Stimulated activated CD8-positive, alpha-beta memory T cell treated with anti-CD3 and anti-CD28 coated beads, Interleukin-12 subunit alpha, Interleukin-12 subunit beta, amount 100 ng/mL, for 24 hours (primary cell): Measurements from ENCODE around the gene SOCS1.
"Not testable (repeated sequence)": the region's sequence is repeated elsewhere in the genome, so short reads cannot be mapped to it uniquely, and the experiment has no call there.

Experiments used
- DNase-seq: peaks from one replicate; pipeline ENCODE4 v3.0.0-alpha.2; 2020; ENCODE audit errors: extremely low read depth

Gene SOCS1

DNA sequence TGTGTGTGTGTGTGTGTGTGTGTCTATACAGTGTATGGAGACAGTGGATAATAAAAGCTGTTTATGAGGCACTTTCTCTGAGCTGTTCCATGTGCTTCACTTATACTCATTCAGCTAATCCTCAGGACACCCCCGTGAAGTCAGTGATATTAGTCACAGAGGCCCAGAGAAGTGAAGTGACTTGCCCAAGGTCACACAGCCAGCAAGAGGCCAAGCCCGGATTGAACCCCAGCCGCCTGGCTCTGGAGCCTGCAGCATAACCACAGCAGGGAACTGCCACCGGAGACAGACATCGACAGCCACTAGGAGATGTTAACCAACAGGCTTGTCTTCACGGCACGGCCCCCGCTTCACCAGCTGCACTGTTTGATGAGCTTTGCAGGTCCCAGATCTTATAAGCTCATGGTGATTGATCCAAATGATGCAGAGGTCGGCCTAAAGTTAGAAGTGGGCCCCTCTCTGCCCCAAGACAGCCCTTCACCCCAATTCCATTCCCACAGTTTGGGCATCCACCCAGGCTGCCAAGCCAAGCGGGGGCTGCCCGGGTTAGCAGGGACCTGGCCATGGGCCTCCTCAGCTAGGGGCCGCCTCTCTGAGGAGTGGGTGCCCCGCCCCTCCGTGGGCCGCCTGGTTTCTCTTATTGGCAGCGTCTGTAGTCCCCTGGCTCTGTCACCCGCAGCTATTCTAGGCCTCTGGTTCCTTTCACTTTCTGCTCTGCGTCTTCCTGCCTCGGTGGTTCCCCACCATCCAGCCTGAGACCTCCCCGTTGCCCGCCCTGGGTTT lies 30.9 kb downstream of the SOCS1 start:
- DNase-seq, result no peak

DNA sequence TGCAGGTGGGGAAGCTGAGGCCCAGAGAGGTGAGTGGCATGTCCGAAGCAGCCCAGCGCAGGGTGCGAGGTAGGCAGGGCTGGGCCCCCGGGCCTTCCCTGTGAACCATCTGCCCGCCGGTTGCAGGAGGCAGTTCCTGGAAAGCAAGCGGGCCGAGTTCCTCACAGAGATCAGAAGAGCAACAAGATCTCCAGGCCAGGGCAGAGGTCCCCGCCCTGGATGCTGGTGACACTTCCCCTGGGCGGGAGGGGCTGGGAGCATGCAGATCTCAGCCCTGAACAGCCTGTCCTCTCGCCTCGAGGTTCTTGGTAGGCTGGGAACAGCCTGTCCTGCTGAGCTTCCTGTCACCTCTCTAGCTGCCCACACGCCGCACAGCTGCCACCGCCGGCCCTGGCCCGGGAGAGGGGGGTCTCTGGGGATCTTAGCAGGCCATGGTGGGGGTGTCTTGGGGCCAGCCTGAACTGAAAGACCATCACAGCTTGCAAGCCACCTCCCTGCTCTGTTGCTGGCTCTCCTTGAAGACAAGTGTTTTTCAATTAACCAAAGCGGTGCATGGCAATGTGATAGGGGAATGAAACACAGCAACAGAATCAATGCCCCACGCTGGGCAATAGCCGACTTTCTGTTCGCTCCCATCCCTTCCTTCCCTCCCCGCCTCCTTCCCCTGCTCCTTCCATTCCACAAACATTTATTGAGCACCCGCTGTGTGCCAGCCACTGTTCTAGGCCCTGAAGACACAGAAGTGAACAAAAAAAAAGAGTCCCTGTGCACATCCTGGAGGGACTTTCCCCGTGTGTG lies 31.7 kb downstream of the SOCS1 start:
- no peak for DNase-seq

DNA sequence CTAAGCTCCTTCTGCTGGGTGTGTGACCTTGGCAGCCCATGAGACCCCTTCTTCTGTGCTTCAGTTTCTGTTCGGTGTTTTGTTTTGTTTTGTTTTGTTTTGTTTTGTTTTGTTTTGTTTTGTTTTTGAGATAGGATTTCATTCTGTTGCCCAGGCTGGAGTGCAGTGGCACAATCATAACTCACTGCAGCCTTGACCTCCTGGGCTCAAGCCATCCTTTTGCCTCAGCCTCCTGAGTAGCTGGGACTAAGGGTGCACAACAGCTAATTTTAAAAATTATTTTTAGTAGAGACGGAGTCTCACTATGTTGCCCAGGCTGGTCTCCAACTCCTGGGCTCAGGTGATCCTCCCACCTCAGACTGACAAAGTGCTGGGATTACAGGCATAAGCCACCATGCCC lies 35.5 kb downstream of the SOCS1 start:
- DNase-seq, result not testable (repeated sequence)

DNA sequence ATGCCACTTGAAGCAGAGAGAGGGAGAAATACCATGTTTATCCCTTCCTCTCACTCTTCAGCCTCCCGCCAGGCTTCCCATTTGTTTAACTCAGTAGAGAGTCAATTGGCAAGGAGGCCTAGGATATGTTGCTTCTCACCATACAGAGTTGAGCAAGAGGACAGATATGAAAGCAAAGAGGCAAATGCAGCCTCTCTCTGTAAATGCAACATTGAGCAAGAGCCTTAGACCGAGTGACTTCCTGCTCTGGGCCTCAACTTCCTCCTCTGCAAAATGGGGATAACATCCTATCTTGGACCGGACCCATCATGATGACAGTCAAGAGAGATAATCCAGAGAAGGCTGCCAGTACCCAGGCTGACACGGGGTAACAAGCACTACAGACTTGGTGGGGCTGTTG lies 36.8 kb downstream of the SOCS1 start:
- no peak for DNase-seq

DNA sequence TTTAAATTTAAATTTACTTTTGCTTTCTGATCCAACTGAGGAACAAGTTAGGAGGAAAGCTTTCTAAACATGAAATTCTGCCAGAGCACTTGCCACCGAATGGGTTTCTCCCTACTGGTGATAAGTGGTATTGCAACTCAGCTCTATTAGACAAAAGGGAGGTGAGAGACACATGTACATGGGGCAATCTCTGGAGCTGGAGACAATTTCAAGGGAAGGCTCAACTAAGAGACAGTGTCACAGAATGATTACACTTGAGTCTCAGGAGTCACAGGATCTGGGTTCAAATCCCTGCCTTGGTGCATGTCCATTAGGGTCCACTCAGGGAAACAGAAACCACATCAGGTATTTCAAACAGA lies 37.4 kb downstream of the SOCS1 start:
- no peak for DNase-seq

DNA sequence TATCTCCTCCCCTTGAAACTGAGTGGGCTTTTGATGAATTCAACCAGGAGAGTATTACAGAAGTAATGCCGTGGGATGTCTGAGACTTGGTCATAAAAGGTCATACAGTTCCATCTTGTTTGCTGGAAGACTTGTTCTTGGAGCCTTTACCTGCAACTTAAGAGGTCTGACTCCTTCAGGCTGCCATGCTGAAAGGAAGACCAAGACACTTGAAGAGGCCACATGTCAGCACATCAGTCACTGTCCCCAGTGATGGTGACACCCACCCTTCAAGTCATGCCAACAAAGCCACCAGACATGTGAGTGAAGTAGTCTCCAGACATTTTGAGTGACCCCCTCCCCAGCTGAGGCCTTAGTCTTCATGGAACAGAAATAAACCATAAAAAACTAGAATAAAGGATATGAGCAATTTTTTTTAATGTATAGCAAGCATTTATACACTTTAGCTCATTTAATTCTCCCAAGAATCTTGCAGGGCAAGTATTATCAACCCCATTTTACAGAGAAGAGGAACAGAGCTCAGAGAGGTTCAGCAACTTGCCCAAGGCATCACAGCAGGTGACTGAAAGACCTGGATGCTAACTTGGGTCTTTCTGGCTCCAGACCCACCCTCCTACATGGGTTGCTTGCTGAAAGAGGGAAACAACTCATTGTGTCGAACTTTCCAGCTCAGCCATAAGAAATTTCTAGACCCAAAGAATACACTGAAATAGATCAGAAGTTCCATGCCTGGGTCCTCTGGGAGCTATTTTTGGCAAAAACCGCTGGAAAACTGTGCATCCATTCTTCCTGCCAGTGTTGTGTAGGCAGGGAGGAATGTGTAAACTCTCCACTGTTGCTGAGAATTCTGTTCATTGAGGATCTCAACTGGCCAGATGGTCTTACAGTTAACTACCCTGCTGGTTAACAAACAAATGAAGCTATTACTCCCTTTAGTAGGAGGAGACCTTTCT lies 38.1 kb downstream of the SOCS1 start:
- DNase-seq, result no peak

DNA sequence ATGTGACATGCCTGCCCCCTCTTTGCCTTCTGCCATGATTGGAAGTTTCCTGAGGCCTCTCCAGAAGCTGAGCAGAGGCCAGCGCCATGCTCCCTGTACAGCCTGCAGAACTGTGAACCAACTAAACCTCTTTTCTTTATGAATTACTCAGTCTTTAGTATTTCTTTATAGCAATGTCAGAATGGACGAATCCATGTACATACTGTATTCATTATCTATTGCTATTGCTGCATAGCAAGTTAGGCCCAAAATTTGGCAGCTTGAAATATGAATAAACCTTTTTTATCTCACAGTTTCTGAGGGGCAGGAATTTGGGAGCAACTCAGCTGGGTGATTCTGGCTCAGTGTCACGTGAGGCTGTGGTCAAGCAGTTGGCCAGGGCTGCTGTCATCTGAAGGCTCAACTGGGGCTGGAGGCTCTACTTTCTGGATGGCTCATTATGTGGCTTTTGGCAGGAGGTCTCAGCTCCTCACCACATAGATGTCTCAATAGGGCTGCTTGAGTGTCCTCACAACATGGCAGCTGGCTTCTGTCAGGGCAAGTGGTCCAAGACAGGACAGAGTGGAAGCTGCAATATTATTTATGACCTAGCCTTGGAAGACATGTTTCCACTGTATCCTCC lies 40.0 kb downstream of the SOCS1 start:
- DNase-seq, result no peak

DNA sequence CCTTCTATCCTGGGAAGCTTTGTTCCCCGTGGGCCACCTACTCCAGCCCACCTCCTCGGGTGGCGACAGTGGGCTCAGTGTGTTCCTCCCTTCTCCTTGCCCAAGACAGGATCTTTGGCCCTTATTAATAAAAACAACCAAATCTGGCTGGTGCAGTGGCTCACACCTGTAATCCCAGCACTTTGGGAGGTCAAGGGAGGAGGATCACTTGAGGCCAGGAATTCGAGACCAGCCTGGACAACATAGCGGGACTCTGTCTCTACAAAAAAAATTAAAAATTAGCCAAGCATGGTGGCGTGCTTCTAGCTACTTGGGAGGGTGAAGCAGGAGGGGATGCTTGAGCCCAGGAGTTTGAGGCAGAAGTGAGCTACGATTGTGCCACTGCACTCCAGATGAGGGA lies 42.2 kb downstream of the SOCS1 start:
- DNase-seq, result no peak

DNA sequence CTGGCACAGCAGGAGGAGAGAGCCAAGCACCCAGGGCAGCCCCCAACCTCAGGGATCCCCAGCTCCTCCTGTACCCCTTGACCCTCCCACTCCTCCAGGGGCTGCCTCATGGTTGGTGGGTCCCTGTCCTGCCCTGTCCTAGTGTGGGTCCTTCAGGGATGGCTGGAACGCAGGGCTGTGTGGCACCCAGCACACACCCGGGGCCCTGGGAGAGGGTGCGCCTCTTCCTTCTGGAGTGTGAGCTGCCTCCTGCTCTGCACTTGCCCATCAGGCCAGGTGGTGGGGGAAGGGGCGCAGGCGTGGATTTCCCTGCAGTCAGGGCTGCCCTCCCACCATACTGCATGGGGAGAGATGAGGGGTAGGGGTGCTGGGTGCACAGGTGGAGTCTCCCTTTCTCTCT lies 42.6 kb downstream of the SOCS1 start:
- no peak for DNase-seq

DNA sequence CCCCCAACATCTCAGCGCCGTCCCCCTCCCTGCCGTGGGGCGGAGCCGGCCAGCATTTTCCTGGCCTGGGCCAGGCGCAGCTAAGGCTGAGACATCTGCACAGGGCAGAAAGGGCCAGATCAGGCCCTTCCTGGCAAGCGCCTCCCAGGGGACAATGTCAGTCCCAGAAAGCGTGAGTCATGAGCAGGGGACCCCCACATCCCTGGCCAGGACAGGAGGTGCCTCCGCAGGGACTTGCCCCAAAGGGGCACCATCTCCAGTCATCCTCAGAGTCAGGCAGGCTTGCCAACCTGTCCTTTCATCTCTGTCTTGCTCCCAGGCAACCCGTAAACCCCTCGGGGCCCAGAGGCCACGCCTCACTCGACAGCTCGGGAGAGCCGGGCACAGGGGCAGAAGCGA lies 43.2 kb downstream of the SOCS1 start:
- DNase-seq, result no peak

DNA sequence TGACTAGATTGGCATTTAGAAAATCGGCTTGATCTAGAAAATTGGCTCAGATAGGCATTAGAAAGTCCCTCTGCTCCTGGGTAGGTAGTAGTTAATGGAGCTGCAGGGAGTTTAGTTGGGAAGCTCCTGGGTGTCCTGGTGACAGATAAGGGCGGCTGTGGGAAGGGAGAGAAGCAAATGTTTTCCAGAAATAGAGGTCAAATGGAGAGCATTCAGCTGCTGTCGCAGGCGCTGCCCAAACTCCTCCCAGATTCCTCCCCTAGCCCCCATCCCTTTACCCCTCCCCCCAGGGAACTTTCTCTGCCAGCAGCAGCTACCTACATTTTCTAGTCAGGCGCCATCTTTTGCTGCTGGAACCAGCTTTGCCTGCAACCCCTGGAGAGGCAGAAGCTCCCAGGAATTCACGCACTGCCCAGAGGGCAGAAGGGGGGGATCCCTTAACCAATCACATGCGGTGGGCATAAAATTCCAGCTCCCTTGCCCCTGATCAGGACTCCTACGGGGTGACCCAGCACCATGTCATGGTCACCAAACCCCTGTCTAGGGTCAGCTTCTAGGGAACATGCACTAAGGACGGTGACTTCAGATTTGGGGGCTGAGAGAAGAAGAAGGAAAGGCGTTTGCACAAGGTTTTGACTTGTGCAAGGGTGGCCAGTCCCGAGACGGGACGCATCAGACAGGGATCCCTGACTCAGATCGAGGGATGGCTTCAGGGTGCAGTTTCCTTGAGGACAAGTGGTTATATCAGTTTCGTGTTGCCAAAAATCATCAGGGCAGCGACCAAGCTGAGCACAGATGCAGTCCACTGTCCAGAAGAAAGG lies 43.8 kb downstream of the SOCS1 start:
- DNase-seq, result no peak

DNA sequence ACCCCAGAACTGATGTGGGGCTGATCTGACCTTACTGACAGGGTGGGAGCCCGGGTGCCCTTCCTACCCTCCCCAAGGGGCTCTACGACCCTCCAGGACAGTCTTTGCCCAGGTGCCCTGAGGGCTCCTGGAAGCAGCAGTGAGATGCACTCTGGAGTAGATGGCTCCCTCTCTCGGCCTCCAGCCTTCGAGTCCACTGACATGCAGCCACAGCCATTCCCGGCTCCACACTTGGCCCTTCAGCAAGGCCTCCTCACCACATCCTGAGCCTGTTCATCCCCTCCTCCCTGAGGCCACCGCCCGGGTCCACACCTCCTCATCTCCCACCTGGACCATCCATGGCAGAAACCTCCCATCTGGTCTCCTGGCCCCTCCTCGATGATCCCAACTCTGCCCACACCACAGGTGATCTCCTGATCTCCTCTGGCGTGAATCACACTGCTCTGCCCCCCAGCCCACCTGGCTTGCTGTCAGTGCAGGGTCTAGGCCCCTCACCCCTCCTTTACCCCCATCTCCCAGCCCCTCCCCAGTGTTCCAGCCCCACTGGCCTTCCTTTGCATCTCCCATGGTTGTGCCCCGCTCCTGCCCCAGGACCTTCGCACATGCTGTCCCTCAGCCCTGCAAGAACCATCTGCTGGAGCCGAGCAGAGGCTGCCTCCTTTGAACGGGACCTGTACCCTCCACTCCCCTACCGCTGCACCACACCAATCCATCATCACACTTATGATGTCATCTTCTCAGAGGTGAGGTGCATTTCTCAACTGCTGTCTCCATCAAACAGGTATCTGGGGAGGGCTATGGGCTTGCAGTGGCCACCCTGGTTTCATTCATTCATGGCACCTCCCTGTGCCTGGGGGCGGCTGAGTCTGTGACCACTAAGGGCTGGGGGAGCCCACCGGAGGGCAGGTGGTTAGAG lies 44.7 kb downstream of the SOCS1 start:
- no peak for DNase-seq

DNA sequence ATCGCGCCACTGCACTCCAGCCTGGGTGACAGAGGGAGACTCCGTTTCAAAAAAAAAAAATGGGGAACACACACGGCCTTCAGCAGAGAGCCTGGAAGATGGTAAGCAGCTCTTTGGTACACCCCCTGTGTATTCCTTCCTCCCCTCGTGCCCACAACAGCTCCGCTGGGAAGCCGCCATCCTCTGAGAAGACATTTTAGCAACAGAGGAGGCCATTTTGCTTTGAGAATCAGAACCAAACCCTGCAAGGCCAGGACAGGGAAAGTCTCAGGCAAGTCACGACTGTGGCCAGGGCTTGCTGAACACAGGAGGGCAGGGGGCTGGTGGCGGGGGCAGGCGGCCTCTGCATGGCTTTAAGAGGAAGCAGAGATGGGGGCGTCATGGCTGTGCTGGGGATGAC lies 45.7 kb downstream of the SOCS1 start:
- no peak for DNase-seq

DNA sequence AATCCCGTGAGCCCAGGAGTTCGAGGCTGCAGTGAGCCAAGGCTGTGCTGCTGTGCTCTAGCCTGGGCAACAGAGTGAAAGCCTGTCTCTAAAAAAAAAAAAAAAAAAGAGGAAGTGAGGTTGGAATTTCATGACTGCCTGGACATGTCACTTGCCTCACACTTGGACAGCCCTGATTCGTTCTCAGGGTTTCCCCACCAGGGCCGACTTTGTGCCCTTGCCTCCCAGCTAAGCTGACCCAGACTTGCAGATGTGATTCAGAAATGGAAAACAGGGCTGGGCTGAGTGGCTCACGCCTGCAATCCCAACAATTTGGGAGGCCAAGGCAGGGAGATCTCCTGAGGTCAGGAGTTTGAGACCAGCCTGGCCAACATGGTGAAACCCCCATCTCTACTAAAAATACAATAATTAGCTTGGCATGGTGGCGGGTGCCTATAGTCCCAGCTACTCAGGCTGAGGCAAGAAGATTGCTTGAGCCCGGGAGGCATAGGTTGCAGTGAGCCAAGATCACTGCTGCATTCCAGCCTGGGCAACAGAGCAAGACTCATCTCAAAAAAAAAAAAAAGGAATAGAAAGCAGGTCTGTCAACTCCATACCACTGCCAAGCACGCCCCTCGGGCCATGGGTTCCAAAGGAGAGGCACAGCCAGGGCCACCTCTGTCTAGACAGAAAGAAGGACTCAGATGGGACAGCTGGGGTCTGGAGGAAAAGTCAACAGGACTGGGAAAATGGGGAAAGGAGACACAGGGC lies 46.9 kb downstream of the SOCS1 start:
- no peak for DNase-seq

DNA sequence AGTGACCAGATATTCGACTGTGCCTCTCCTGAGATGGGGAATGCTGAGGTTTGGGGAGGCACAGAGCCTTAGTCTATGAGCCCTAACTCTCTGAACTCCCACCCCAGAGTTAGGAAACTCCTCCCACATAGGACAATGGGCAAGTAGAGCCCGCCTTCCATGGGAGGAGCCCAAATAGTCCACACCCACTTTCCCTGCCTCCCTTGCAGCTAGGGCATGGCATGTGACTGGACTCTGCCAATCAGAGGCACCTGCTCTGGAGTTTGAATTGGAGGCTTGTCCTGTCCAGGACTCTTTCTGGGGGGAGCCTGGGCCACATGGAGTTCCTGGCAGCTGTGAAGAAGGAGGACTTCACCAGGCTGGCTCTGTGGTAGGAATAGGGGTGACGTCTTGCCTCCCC lies 48.4 kb downstream of the SOCS1 start:
- no peak for DNase-seq

DNA sequence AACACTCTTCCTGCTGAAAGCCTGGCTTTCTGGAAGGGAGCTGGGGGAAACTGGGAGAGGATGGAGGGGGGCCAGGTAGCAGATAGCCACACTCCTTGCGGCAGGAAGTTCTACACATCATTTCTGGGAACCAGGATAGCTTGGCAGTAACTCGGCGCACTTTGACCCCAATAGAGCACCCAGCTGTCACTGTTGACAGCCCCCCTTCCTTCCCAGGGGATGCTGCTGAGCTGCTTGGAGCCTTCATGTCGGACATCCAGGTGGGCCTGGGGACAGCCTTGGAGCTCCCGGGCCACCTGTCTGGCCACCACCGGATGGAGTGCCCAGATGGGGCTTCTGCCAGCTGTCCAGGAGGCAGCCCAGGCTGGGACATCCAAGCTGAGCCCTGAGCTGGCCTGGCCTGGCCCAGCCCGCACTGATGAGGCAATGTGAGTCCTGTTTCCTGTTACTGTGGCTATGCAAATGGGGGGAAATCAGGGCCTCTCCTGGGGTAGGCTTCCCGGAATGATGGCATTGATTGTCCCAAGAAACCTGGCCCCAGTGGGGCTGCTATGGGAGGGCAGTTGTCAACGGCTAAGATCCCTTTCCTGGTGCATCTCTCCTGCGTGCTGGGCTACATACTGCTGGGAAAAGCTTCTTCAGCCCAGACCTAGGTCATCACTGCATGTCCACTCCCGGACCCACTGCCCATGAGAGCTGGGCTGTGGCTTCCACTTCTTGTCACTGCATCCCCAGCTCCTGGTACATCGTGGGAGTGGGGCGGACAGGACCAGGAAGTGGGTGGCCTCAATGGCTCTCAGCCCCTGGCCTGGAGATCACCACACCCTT lies 50.0 kb downstream of the SOCS1 start:
- no peak for DNase-seq

DNA sequence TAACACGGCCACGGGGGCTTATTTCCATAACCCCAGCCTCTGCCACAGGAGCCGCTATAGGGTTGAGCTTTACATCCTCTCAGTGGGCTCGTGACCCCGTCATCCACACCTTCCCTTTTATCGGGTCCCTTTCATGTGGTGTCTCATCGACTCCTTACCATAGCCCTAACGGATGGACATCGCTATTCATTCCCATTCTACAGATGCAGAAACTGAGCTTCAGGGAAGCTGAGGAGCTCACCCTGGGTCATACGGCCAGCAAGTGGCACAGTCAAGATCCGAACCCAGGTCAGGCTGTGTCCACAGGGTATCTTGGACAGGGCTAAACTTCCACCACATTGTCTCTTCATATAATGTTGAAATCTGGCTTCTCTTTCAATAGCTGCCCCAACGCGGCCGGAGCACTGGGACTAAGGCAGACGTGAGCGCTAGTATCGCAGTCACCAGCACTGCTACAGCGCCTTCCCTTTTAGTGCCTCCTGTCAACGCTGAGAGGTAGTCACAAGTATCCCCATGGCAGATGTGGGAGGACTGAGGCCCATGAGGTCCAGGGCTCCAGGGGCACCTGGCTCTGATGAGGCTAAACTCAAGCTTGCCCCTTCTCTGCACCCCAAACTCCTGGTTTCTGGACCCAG lies 50.8 kb downstream of the SOCS1 start:
- DNase-seq, result no peak
